Neural cell (in vitro differentiated cells): ENCODE measurements around the gene NCK1. TPM values are rescaled to one million over a fixed set of nuclear protein-coding genes. Genes with fewer than 3 reads are reported as not detected.

Experiments
- H2AFZ ChIP-seq: fragments of 200-600, 300-800 bp; sonication (generic), shearing (Covaris generic); 2 replicates; pipeline ENCODE4 v1.6.0; 2014; ENCODE audit warnings: low read depth, mild to moderate bottlenecking, antibody characterized with exemption, low read length, moderate library complexity
- H3F3A ChIP-seq: fragments of 200-600 bp; shearing (Covaris generic); 2 replicates; pipeline ENCODE4 v1.6.1; 2016; ENCODE audit warnings: mild to moderate bottlenecking, moderate library complexity, mixed read lengths, antibody characterized with exemption, low read length; ENCODE audit not compliant: insufficient read depth, poor library complexity, severe bottlenecking
- H3K27ac ChIP-seq: fragments of 200-600, 300-800 bp; sonication (generic), shearing (Covaris generic); 2 replicates; pipeline ENCODE4 v1.5.1; 2014; ENCODE audit warnings: mild to moderate bottlenecking, low read length, moderate library complexity
- H3K27me3 ChIP-seq: fragments of 300-800, 200-600 bp; sonication (generic), shearing (Covaris generic); 2 replicates; pipeline ENCODE4 v1.6.0; 2014; ENCODE audit warnings: mild to moderate bottlenecking, low read depth, low read length, moderate library complexity; ENCODE audit not compliant: insufficient read depth
- H3K36me3 ChIP-seq: fragments of 300-800, 200-600 bp; sonication (generic), shearing (Covaris generic); 2 replicates; pipeline ENCODE4 v1.5.1; 2014; ENCODE audit warnings: mild to moderate bottlenecking, antibody characterized with exemption, low read length, moderate library complexity; ENCODE audit not compliant: insufficient read depth
- H3K4me2 ChIP-seq: fragments of 300-800, 200-600 bp; sonication (generic), shearing (Covaris generic); 2 replicates; pipeline ENCODE4 v1.6.0; 2014; ENCODE audit warnings: mild to moderate bottlenecking, low read length
- H3K4me3 ChIP-seq: fragments of 300-800, 200-600 bp; sonication (generic), shearing (Covaris generic); 2 replicates; pipeline ENCODE4 v1.5.1; 2014; ENCODE audit warnings: mild to moderate bottlenecking, low read length, moderate library complexity
- H3K79me2 ChIP-seq: fragments of 200-600 bp; shearing (Covaris generic); replicated peaks from 2 replicates; pipeline ENCODE4 v1.6.0; 2014; ENCODE audit warnings: mild to moderate bottlenecking, low read length, moderate library complexity; ENCODE audit not compliant: insufficient read depth
- H3K9ac ChIP-seq: fragments of 300-800, 200-600 bp; sonication (generic), shearing (Covaris generic); 2 replicates; pipeline ENCODE4 v1.6.1; 2016; ENCODE audit warnings: mild to moderate bottlenecking, low read length, mixed read lengths
- H3K9me2 ChIP-seq: fragments of 200-600 bp; shearing (Covaris generic); 2 replicates; pipeline ENCODE4 v1.6.1; 2016; ENCODE audit warnings: mild to moderate bottlenecking, low read length, mixed read lengths; ENCODE audit not compliant: insufficient read depth
- H3K9me3 ChIP-seq: fragments of 200-600, 300-800 bp; sonication (generic), shearing (Covaris generic); 2 replicates; pipeline ENCODE4 v1.6.1; 2016; ENCODE audit warnings: mild to moderate bottlenecking, mixed run types, low read length, moderate library complexity, mixed read lengths
- H4K20me1 ChIP-seq: fragments of 200-600 bp; shearing (Covaris generic); 2 replicates; pipeline ENCODE4 v1.6.1; 2016; ENCODE audit warnings: mild to moderate bottlenecking, mixed run types; ENCODE audit not compliant: insufficient read depth
- CTCF ChIP-seq: fragments of 450-650 bp; IDR thresholded peaks from 2 replicates; pipeline ENCODE4 v1.5.1; 2014; ENCODE audit warnings: antibody characterized with exemption, mild to moderate bottlenecking, moderate library complexity; ENCODE audit not compliant: poor library complexity, severe bottlenecking
- EP300 ChIP-seq: fragments of 450-650 bp; conservative IDR thresholded peaks from 2 replicates; pipeline ENCODE4 v1.6.1; 2014; ENCODE audit warnings: antibody characterized with exemption, mild to moderate bottlenecking, moderate library complexity; ENCODE audit not compliant: poor library complexity, severe bottlenecking
- EZH2 ChIP-seq: fragments of 200-600, 300-800 bp; shearing (Covaris generic), sonication (generic); IDR thresholded peaks from 2 replicates; pipeline ENCODE4 v1.6.1; 2014; ENCODE audit warnings: antibody characterized with exemption, low read length, borderline replicate concordance, mild to moderate bottlenecking; ENCODE audit not compliant: insufficient read depth, poor library complexity, severe bottlenecking
- MXI1 ChIP-seq: fragments of 450-650 bp; conservative IDR thresholded peaks from 2 replicates; pipeline ENCODE4 v1.6.1; 2014; ENCODE audit warnings: antibody characterized with exemption, mild to moderate bottlenecking; ENCODE audit not compliant: poor library complexity, severe bottlenecking
- POLR2AphosphoS5 ChIP-seq: IDR thresholded peaks from 2 replicates; pipeline ENCODE4 v1.6.1; 2012
- RAD21 ChIP-seq: fragments of 450-650 bp; conservative IDR thresholded peaks from 2 replicates; pipeline ENCODE4 v1.6.1; 2014; ENCODE audit warnings: antibody characterized with exemption, mild to moderate bottlenecking, moderate library complexity
- REST ChIP-seq: IDR thresholded peaks from 2 replicates; pipeline ENCODE4 v1.6.1; 2012; ENCODE audit warnings: borderline replicate concordance
- SMC3 ChIP-seq: fragments of 450-650 bp; conservative IDR thresholded peaks from 2 replicates; pipeline ENCODE4 v1.6.1; 2014; ENCODE audit warnings: antibody characterized with exemption, mild to moderate bottlenecking, moderate library complexity; ENCODE audit not compliant: poor library complexity
- TAF1 ChIP-seq: IDR thresholded peaks from 2 replicates; pipeline ENCODE4 v1.6.1; 2012; ENCODE audit warnings: low read depth
- polyA plus RNA-seq: library from polyadenylated mRNA; depleted of rRNA; stranded (reverse); fragments of >200 nt; gene quantifications from 2 replicates; pipeline ENCODE4 v1.2.3, GENCODE V29; 2014

The NCK1 gene
- polyA plus RNA-seq, 1 donor from 2014 or later = 21.5 TPM

- Histone ChIP-seq H3K79me2 (no peaks in the 10 kb centered on the region), H3K9ac (no peak overlapping the region), H3K4me2 (no peak overlapping the region), H3K36me3 (peaks cover 5% of the 10 kb centered on the region), H3K27me3 (no peaks in the 10 kb centered on the region), H3K9me2 (no peaks in the 10 kb centered on the region), H3K4me3 (no peak overlapping the region), H3F3A (no peaks in the 10 kb centered on the region), H3K9me3 (no peaks in the 10 kb centered on the region), H2AFZ (no peak overlapping the region), H3K27ac (no peak overlapping the region), H4K20me1 (no peaks in the 10 kb centered on the region)
- TF ChIP-seq SMC3 (no peak), MXI1 (no peak), TAF1 (no peak), CTCF (no peak), EZH2 (no peak), POLR2AphosphoS5 (no peak), REST (no peak), RAD21 (no peak), EP300 (no peak)
These were observed 87.7 kb downstream of the NCK1 start for GRCh38 chr3:136949708-136950107.

GRCh38 chr3:136950623-136951022 is 88.6 kb downstream of the NCK1 start:
- no peak overlapping the region for H3K4me3 ChIP-seq
- H3K79me2 ChIP-seq = no peaks in the 10 kb centered on the region

More at GRCh38 chr3:136950623-136951022, 88.6 kb downstream of the NCK1 start:
- Histone ChIP-seq H3K4me2 (no peak overlapping the region), H3K27ac (no peak overlapping the region), H3K27me3 (no peaks in the 10 kb centered on the region), H2AFZ (no peak overlapping the region), H3K9me2 (no peaks in the 10 kb centered on the region), H3K36me3 (peaks cover 3% of the 10 kb centered on the region), H3F3A (no peaks in the 10 kb centered on the region), H4K20me1 (no peaks in the 10 kb centered on the region), H3K9me3 (no peaks in the 10 kb centered on the region), H3K9ac (no peak overlapping the region)
- TF ChIP-seq TAF1 (no peak), EZH2 (no peak), REST (no peak), RAD21 (no peak), CTCF (no peak), EP300 (no peak), POLR2AphosphoS5 (no peak), MXI1 (no peak), SMC3 (no peak)
